Measurements from ENCODE around the gene PSMB7.

PSMB7 gene

DNA sequence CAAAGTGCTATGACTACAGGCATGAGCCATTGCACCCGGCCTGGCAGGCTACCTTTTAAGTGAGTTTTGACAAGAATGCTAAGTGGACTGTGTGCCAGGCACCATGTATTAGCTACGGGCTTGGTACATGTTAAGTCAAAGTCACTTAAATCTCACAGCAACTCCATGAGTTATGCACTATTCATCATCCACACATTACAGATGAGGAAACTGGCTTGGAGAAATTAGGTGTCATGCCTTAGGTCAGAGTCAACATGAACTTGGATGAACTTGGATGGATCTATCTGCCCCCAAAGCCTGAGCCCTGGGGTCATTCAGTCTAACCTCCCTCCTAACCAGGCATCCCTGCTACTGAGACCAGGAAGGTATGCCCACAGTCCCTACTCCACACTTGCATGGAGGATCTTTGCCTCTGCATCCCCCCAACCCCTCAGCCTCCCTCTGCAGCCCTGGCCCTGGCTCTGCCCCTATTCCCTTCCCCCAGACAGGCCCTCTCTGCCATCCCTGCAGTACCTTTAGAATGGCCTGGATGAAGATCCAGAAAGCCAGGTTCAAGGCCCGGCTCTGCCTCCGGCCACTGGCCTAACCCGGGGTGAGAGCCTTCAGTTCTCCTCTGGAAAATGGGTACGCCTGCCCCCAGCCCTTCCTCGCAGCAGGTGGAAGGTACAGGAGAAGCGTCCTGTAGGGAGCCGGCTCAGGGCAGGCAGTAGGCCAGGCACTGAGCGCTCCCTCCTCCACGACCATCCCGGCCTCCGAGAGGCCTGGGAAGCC, 34.3 kb upstream of the PSMB7 start:
- no peak overlapping the region for H3K9ac ChIP-seq (ENCODE audit: insufficient read length)
- H3K4me3 ChIP-seq, result no peak overlapping the region
- no peak overlapping the region for H3K27ac ChIP-seq
- no peaks in the 10 kb centered on the region for H3K9me3 ChIP-seq (ENCODE audit: low read depth, low read length)
- no peak for DNase-seq (ENCODE audit: low read depth, low spot score)
- no peaks in the 10 kb centered on the region for H3K36me3 ChIP-seq (ENCODE audit: insufficient read depth, low read length)
- TF ChIP-seq POLR2AphosphoS5 (IDR thresholded peaks at IDR 0.05; ENCODE audit: borderline replicate concordance, low read depth, low read length) (no peak), FOXP2 (optimal IDR thresholded peaks at IDR 0.05; ENCODE audit: control extremely low read depth, extremely low read length, insufficient read depth) (no peak), EZH2 (IDR thresholded peaks at IDR 0.05) (no peak)

DNA sequence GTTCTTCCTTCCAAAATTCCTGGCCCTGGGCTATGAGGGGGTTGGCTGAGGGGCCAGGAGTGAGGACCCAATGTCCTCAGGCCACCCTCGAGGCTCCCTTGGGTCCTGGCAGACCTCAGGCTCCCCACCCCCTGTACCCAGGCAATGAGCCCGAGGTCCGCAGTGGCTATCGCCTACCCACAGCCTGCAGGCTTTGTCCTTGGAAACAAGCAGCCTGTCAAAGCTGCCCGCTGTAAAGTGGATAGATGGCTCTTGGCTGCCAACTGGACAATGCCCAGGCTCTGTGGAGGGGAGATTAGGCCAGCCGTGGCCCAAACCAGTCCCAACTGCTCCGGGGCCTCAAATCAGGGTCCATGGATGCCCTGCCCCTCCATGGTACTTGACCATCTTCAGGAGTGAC, 32.8 kb upstream of the PSMB7 start:
- TF ChIP-seq EZH2 (IDR thresholded peaks at IDR 0.05), result no peak
- TF ChIP-seq POLR2AphosphoS5 (IDR thresholded peaks at IDR 0.05; ENCODE audit: borderline replicate concordance, low read depth, low read length), result no peak
- no peak for TF ChIP-seq FOXP2 (optimal IDR thresholded peaks at IDR 0.05; ENCODE audit: control extremely low read depth, extremely low read length, insufficient read depth)
- no peaks in the 10 kb centered on the region for H3K36me3 ChIP-seq (ENCODE audit: insufficient read depth, low read length)
- no peak overlapping the region for H3K27ac ChIP-seq
- H3K9me3 ChIP-seq (ENCODE audit: low read depth, low read length), result no peaks in the 10 kb centered on the region
- no peak for DNase-seq (ENCODE audit: low read depth, low spot score)
- no peak overlapping the region for H3K9ac ChIP-seq (ENCODE audit: insufficient read length)
- no peak overlapping the region for H3K4me3 ChIP-seq

DNA sequence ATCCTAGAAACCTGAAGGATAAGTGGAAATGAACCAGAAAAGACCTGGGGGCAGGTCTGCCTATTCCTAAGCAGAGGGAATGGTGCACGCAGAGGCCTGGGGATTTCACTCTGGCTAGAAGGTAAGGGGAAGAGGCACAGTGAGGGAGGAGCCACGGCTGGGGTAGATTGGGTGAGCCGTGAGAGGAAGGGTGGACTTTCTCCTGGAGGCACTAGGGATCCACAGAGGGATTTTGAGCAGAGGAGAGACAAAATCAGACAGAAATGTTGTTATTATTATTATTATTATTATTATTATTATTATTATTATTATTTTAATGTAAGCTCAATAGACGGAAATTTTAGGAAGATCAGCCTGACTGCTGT, 32.0 kb upstream of the PSMB7 start:
- H3K9me3 ChIP-seq (ENCODE audit: low read depth, low read length), result no peaks in the 10 kb centered on the region
- DNase-seq (ENCODE audit: low read depth, low spot score), result no peak
- no peak overlapping the region for H3K9ac ChIP-seq (ENCODE audit: insufficient read length)
- no peak for TF ChIP-seq POLR2AphosphoS5 (IDR thresholded peaks at IDR 0.05; ENCODE audit: borderline replicate concordance, low read depth, low read length)
- TF ChIP-seq EZH2 (IDR thresholded peaks at IDR 0.05), result no peak
- TF ChIP-seq FOXP2 (optimal IDR thresholded peaks at IDR 0.05; ENCODE audit: control extremely low read depth, extremely low read length, insufficient read depth), result no peak
- no peaks in the 10 kb centered on the region for H3K36me3 ChIP-seq (ENCODE audit: insufficient read depth, low read length)
- H3K4me3 ChIP-seq, result no peak overlapping the region
- H3K27ac ChIP-seq, result no peak overlapping the region

DNA sequence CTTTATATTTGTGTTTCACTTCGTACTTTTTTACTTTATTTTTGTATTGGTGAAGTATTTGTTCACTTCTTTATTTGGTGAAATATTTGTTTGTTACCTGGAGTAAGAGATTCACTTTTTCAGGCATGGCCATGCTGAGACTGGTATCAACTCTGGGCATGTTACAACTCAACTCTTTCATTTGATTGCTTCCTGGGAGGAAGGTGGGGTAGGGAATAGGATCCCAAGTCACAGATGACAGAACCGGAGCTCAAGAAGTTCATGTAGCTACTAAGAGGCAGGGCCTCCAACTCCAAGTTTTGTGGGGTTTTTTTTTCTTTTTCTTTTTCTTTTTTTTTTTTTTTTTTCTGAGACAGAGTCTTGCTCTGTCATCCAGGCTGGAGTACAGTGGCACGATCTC, 28.9 kb upstream of the PSMB7 start:
- DNase-seq (ENCODE audit: low read depth, low spot score), result no peak
- Histone ChIP-seq H3K36me3 (ENCODE audit: insufficient read depth, low read length) (no peaks in the 10 kb centered on the region), H3K4me3 (no peak overlapping the region), H3K9ac (ENCODE audit: insufficient read length) (no peak overlapping the region), H3K27ac (no peak overlapping the region), H3K9me3 (ENCODE audit: low read depth, low read length) (no peaks in the 10 kb centered on the region)
- no peak for TF ChIP-seq FOXP2 (optimal IDR thresholded peaks at IDR 0.05; ENCODE audit: control extremely low read depth, extremely low read length, insufficient read depth)
- no peak for TF ChIP-seq POLR2AphosphoS5 (IDR thresholded peaks at IDR 0.05; ENCODE audit: borderline replicate concordance, low read depth, low read length)
- no peak for TF ChIP-seq EZH2 (IDR thresholded peaks at IDR 0.05)

DNA sequence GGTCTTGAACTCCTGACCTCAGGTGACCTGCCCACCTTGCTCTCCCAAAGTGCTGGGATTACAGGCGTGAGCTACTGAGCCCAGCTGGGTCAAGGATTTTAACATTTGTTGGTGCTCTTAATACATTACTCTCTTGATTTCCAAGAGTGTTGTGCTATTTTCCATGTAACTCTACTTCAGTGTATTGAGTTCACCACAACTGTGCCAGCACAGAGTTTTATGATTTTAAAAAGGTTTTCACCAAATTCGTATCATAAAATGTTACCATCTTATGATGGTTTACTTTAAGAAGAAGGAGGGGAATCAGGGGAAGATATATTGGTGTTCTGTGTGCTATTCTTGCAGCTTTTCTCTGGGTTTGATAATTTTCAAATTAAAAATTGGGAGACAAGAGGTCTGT, 28.4 kb upstream of the PSMB7 start:
- H3K27ac ChIP-seq, result no peak overlapping the region
- no peak for DNase-seq (ENCODE audit: low read depth, low spot score)
- H3K9me3 ChIP-seq (ENCODE audit: low read depth, low read length), result no peaks in the 10 kb centered on the region
- TF ChIP-seq POLR2AphosphoS5 (IDR thresholded peaks at IDR 0.05; ENCODE audit: borderline replicate concordance, low read depth, low read length), result no peak
- H3K36me3 ChIP-seq (ENCODE audit: insufficient read depth, low read length), result no peaks in the 10 kb centered on the region
- no peak overlapping the region for H3K9ac ChIP-seq (ENCODE audit: insufficient read length)
- H3K4me3 ChIP-seq, result no peak overlapping the region

DNA sequence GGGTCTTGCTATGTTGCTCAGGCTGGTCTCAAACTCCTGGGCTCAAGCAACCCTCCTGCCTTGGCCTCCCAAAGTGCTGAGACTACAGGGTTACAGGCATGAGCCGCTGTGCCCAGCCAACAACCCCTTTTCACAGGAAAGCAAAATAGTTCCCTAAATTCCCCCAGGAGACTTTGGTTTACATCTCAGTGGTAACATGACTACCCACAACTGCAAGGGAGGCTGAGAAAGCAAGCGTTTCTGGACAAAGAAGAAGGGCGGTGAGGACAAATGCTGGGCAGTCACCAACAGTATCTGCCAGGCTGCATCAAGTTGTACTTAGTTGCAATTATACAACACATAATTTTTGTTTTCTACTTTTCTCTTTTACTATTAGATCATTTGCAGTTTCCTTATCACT, 27.6 kb upstream of the PSMB7 start:
- no peaks in the 10 kb centered on the region for H3K9me3 ChIP-seq (ENCODE audit: low read depth, low read length)
- DNase-seq (ENCODE audit: low read depth, low spot score), result no peak
- no peak overlapping the region for H3K9ac ChIP-seq (ENCODE audit: insufficient read length)
- no peak overlapping the region for H3K4me3 ChIP-seq
- H3K27ac ChIP-seq, result no peak overlapping the region
- H3K36me3 ChIP-seq (ENCODE audit: insufficient read depth, low read length), result no peaks in the 10 kb centered on the region
- TF ChIP-seq POLR2AphosphoS5 (IDR thresholded peaks at IDR 0.05; ENCODE audit: borderline replicate concordance, low read depth, low read length), result no peak
- TF ChIP-seq FOXP2 (optimal IDR thresholded peaks at IDR 0.05; ENCODE audit: control extremely low read depth, extremely low read length, insufficient read depth), result no peak
- TF ChIP-seq EZH2 (IDR thresholded peaks at IDR 0.05), result no peak

DNA sequence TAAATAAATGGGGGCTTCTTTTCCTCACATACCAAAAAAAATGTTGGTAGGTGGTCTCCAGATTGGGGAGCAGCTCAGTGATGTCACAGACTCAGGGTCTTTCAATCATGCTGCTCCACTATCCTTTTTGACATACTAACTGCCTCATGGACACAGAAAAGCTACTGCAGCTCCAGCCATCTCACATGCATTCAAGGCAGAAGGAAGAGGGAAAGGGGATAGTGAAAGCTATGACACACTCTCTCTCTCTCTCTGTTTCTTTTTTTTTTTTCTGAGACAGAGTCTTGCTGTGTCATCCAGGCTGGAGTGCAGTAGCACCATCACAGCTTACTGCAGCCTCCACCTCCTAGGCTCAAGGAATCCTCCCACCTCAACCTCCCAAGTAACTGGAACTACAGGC, 27.1 kb upstream of the PSMB7 start:
- Histone ChIP-seq H3K27ac (no peak overlapping the region), H3K9me3 (ENCODE audit: low read depth, low read length) (no peaks in the 10 kb centered on the region), H3K36me3 (ENCODE audit: insufficient read depth, low read length) (no peaks in the 10 kb centered on the region), H3K9ac (ENCODE audit: insufficient read length) (no peak overlapping the region), H3K4me3 (no peak overlapping the region)
- DNase-seq (ENCODE audit: low read depth, low spot score), result no peak
- TF ChIP-seq FOXP2 (optimal IDR thresholded peaks at IDR 0.05; ENCODE audit: control extremely low read depth, extremely low read length, insufficient read depth), result no peak
- no peak for TF ChIP-seq EZH2 (IDR thresholded peaks at IDR 0.05)
- TF ChIP-seq POLR2AphosphoS5 (IDR thresholded peaks at IDR 0.05; ENCODE audit: borderline replicate concordance, low read depth, low read length), result no peak

DNA sequence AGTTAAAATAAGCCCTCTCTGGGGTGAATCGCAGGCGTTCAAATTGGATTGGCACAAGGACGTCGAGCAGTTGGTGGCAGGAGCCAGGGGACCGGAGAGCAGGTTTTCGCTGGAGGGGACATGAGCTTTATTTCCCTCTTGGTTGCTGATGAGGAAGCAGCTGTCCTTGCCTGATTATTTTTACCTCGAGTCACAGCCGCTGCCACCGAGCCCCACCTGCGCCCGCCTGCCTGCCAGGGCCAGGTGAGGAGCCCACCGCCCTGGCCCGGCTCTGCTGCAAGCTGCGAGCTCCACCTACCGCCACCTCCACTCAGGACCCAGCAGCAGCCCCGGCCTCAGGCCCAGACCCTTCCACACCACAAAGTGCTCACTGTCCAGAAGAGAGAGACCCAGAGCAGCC, 26.0 kb upstream of the PSMB7 start:
- no peak for DNase-seq (ENCODE audit: low read depth, low spot score)
- Histone ChIP-seq H3K36me3 (ENCODE audit: insufficient read depth, low read length) (no peaks in the 10 kb centered on the region), H3K9ac (ENCODE audit: insufficient read length) (no peak overlapping the region), H3K4me3 (no peak overlapping the region), H3K27ac (no peak overlapping the region), H3K9me3 (ENCODE audit: low read depth, low read length) (no peaks in the 10 kb centered on the region)
- TF ChIP-seq POLR2AphosphoS5 (IDR thresholded peaks at IDR 0.05; ENCODE audit: borderline replicate concordance, low read depth, low read length), result no peak
- no peak for TF ChIP-seq FOXP2 (optimal IDR thresholded peaks at IDR 0.05; ENCODE audit: control extremely low read depth, extremely low read length, insufficient read depth)
- no peak for TF ChIP-seq EZH2 (IDR thresholded peaks at IDR 0.05)

DNA sequence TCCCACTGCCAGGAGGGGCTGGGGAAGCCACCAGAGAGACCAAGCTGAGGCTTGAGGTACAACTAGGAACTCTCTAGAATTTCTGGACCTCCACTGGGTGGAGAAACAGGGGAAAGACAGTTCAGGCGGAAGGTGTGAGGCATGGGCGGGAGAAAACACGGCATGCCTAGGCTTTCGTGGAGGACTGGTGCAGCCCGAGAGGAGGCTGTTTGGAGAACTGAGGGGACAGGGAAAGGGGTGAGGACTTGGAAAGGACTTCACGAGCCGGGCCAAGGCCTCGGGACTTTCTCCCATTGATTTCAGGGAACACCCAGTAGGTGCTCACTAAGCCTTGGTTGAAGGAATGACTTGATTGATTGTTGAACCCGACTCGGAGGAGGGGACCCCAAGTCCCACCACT, 25.5 kb upstream of the PSMB7 start:
- Histone ChIP-seq H3K27ac (no peak overlapping the region), H3K36me3 (ENCODE audit: insufficient read depth, low read length) (no peaks in the 10 kb centered on the region), H3K9ac (ENCODE audit: insufficient read length) (no peak overlapping the region), H3K4me3 (no peak overlapping the region), H3K9me3 (ENCODE audit: low read depth, low read length) (no peaks in the 10 kb centered on the region)
- no peak for DNase-seq (ENCODE audit: low read depth, low spot score)
- TF ChIP-seq POLR2AphosphoS5 (IDR thresholded peaks at IDR 0.05; ENCODE audit: borderline replicate concordance, low read depth, low read length) (no peak), FOXP2 (optimal IDR thresholded peaks at IDR 0.05; ENCODE audit: control extremely low read depth, extremely low read length, insufficient read depth) (no peak), EZH2 (IDR thresholded peaks at IDR 0.05) (no peak)

Data from SK-N-MC (cell line).